K562 treated with DMSO at 1 percent for 4 hours (cell line): Measurements from ENCODE around the gene PTCRA. TPM values are rescaled to one million over a fixed set of nuclear protein-coding genes. Genes with fewer than 3 reads are reported as not detected.

Experiments used
- total RNA-seq: library from RNA; unstranded; fragments of 300-600 nt; gene quantifications from 2 replicates; pipeline ENCODE4 v1.2.3, GENCODE V29; 2022; ENCODE audit not compliant: insufficient read depth

Gene PTCRA
- total RNA-seq, result not detected in 2 replicates

GRCh38 chr6:42915732-42916131 lies at the start of gene PTCRA:
Gene PTCRA, plus strand, starts transcription at chr6:42916053. Its CDS starts 17 bp downstream, at chr6:42916070.

GRCh38 chr6:42879372-42880239 lies 36.2 kb upstream of the PTCRA start, which contains the start of gene RPL7L1:
Gene RPL7L1, plus strand, starts transcription at chr6:42879616. Its CDS starts 295 bp downstream, at chr6:42879911.

GRCh38 chr6:42928986-42929820 lies 13.3 kb downstream of the PTCRA start, which contains the start of gene CNPY3:
Gene CNPY3, plus strand, starts transcription at chr6:42929480. Its CDS starts 91 bp downstream, at chr6:42929571.

GRCh38 chr6:42960243-42961019 lies 44.6 kb downstream of the PTCRA start, which contains the start of gene GNMT:
Gene GNMT, plus strand, starts transcription at chr6:42960754. Its CDS starts 14 bp downstream, at chr6:42960768.

Other genes with a start within 250 kb of the PTCRA start
- gene PRPH2, start 193.5 kb upstream of the PTCRA start, total RNA-seq, result not detected in 2 replicates
- gene TBCC, start 169.9 kb upstream of the PTCRA start, total RNA-seq, result 38.7 and 44.5 TPM in 2 replicates
- 4.9 and 5.2 TPM in 2 replicates for gene BICRAL, start 134.0 kb upstream of the PTCRA start, total RNA-seq
- gene RPL7L1, start 36.4 kb upstream of the PTCRA start, total RNA-seq, result 98.4 and 99.4 TPM in 2 replicates
- gene CNPY3, start 13.4 kb downstream of the PTCRA start, total RNA-seq, result 27.6 and 29.4 TPM in 2 replicates
- 0.99 TPM in 1 of 2 replicates, not detected in the other for gene GNMT, start 44.7 kb downstream of the PTCRA start, total RNA-seq
- 52.3 and 52.7 TPM in 2 replicates for gene PEX6, start 63.1 kb downstream of the PTCRA start, total RNA-seq
- gene PPP2R5D, start 68.5 kb downstream of the PTCRA start, total RNA-seq, result 47.6 and 53.3 TPM in 2 replicates
- gene MEA1, start 97.9 kb downstream of the PTCRA start, total RNA-seq, result 70.7 and 80.4 TPM in 2 replicates
- 156 and 168 TPM in 2 replicates for gene KLHDC3, start 98.2 kb downstream of the PTCRA start, total RNA-seq
- gene RRP36, start 105.6 kb downstream of the PTCRA start, total RNA-seq, result 74.9 and 92.3 TPM in 2 replicates
- gene CUL7, start 137.8 kb downstream of the PTCRA start, total RNA-seq, result 22.7 and 29.4 TPM in 2 replicates
- 126 and 131 TPM in 2 replicates for gene MRPL2, start 143.4 kb downstream of the PTCRA start, total RNA-seq
- gene KLC4, start 143.6 kb downstream of the PTCRA start, total RNA-seq, result 33.5 and 36.4 TPM in 2 replicates
- gene PTK7, start 160.3 kb downstream of the PTCRA start, total RNA-seq, result 10.4 and 12.0 TPM in 2 replicates